K562 (cell line): ENCODE results near the gene CDCA3. TPM values are rescaled to one million over a fixed set of nuclear protein-coding genes. Genes with fewer than 3 reads are reported as not detected.
A peak's percentile ranks its signal among the peaks of the same experiment; 100 is the strongest.

Experiments
- ATF1 ChIP-seq, 2 experiments: fragments of 450-650 bp in 1 of 2; IDR thresholded peaks; 2 replicates each; pipeline ENCODE4 v1.6.1; 2016; ENCODE audit warnings: missing compliant biosample characterization in 1 of 2, missing genetic modification characterization in 1 of 2
- BCLAF1 ChIP-seq, 2 experiments: fragments of 450-650 bp in 1 of 2; IDR thresholded peaks; 2 replicates each; pipeline ENCODE4 v1.6.1; 2011 to 2017; ENCODE audit warnings: low read depth in 2 of 2, antibody characterized with exemption in 1 of 2, borderline replicate concordance in 1 of 2, low read length in 1 of 2, mild to moderate bottlenecking in 1 of 2, mixed read lengths in 1 of 2; ENCODE audit not compliant: control insufficient read depth in 1 of 2
- BMI1 ChIP-seq: fragments of 150-350 bp; IDR thresholded peaks from 2 replicates; pipeline ENCODE4 v1.6.1; 2014; ENCODE audit warnings: low read length
- FOS ChIP-seq: IDR thresholded peaks from 3 replicates; pipeline ENCODE4 v1.6.1; 2011; ENCODE audit not compliant: insufficient read length; ENCODE audit errors: extremely low read depth
- FOXK1 ChIP-seq: sonication (generic); formaldehyde crosslinking; IDR thresholded peaks from 2 replicates; pipeline ENCODE4 v1.8.0; 2022; ENCODE audit warnings: missing genetic modification reagents, mild to moderate bottlenecking, borderline replicate concordance
- HMGXB4 ChIP-seq: sonication (generic); formaldehyde crosslinking; IDR thresholded peaks from 2 replicates; pipeline ENCODE4 v1.8.1; 2023; ENCODE audit warnings: mild to moderate bottlenecking, missing genetic modification reagents
- MEIS2 ChIP-seq: fragments of 450-650 bp; IDR thresholded peaks from 2 replicates; pipeline ENCODE4 v1.6.1; 2014; ENCODE audit warnings: mild to moderate bottlenecking; ENCODE audit not compliant: partially characterized antibody
- MIER1 ChIP-seq: fragments of 450-650 bp; IDR thresholded peaks from 2 replicates; pipeline ENCODE4 v1.6.1; 2016; ENCODE audit warnings: antibody characterized with exemption, mild to moderate bottlenecking, low read depth
- MTA1 ChIP-seq: fragments of 450-650 bp; IDR thresholded peaks from 2 replicates; pipeline ENCODE4 v1.6.1; 2017; ENCODE audit warnings: borderline replicate concordance
- NR0B1 ChIP-seq: fragments of 450-650 bp; IDR thresholded peaks from one replicate; pipeline ENCODE4 v1.6.1; 2018; ENCODE audit warnings: mild to moderate bottlenecking, moderate library complexity; ENCODE audit not compliant: partially characterized antibody
- RREB1 ChIP-seq: fragments of 250-450 bp; sonication (Bioruptor Pico); IDR thresholded peaks from 2 replicates; pipeline ENCODE4 v1.4.0; 2020
- SMARCA4 ChIP-seq: fragments of 450-650 bp; IDR thresholded peaks from 2 replicates; pipeline ENCODE4 v1.6.1; 2016
- WHSC1 ChIP-seq: IDR thresholded peaks from one replicate; pipeline ENCODE4 v1.6.1; 2012; ENCODE audit warnings: low read length, control low read depth, inconsistent platforms
- ZNF175 ChIP-seq: fragments of 200-800 bp; sonication (Bioruptor generic); IDR thresholded peaks from 2 replicates; pipeline ENCODE4 v1.6.1; 2016; ENCODE audit warnings: low read depth, mild to moderate bottlenecking, missing genetic modification characterization, missing compliant biosample characterization
- ZNF785 ChIP-seq: fragments of 250-450 bp; sonication (Bioruptor Pico); IDR thresholded peaks from 2 replicates; pipeline ENCODE4 v1.4.0; 2020; ENCODE audit warnings: mild to moderate bottlenecking
- polyA plus RNA-seq, 8 experiments: library from polyadenylated mRNA; depleted of rRNA in 4 of 8; stranded (reverse) in 5 of 8; unstranded in 3 of 8; fragments of >200 nt; fragmentation: Nextera tagmentation in 2 of 8; fragmentation: Illumina TruSeq in 1 of 8; extraction: Ambion mirVana in 2 of 8; extraction: Trizol in 1 of 8; gene quantifications; 2 replicates each; pipeline versions ENCODE4 v1.2.1 to v1.2.3, GENCODE V29; 2011 to 2014; ENCODE audit warnings: inconsistent platforms in 1 of 8, missing spikeins in 1 of 8
- total RNA-seq, 7 experiments: library from RNA; depleted of rRNA in 6 of 7; stranded (reverse); fragments of >200 nt in 6 of 7; fragmentation: Illumina TruSeq in 2 of 7; extraction: Trizol in 2 of 7; gene quantifications; 2 replicates each; pipeline versions ENCODE4 v1.2.1 to v1.2.3, GENCODE V29; 2011 to 2021; ENCODE audit warnings: low replicate concordance in 1 of 7

Gene CDCA3
- total and polyA plus RNA-seq, 9 of the 15 experiments (the other 6 are each of a cell fraction or from before 2014, with no cell fraction given): 24.2 to 80.8 (median 55.1) TPM

- TF ChIP-seq RREB1 (no peak), ZNF785 (CRISPR knock-in tag) (no peak), WHSC1 (no peak), BMI1 (no peak), MEIS2 (peak; percentile 78), BCLAF1 (IDR thresholded peaks at IDR 0.05; ENCODE audit: borderline replicate concordance in 1 of 2, control insufficient read depth in 1 of 2, low read depth in 2 of 2, low read length in 1 of 2) (no peak), HMGXB4 (CRISPR knock-in tag) (no peak; the same call in 1 of the 2 replicates), SMARCA4 (no peak; the same call in 1 of the 2 replicates), FOXK1 (CRISPR knock-in tag) (no peak), ZNF175 (CRISPR knock-in tag) (no peak), NR0B1 (no peak), MIER1 (no peak; the same call in 1 of the 2 replicates), ATF1 (CRISPR knock-in tag; IDR thresholded peaks at IDR 0.05) (no peak), ATF1 (tag; IDR thresholded peaks at IDR 0.05) (peak; percentile 83), MTA1 (no peak), FOS (no peak)
Measured at GRCh38 chr12:6890789-6891645, 39.9 kb upstream of the CDCA3 start (continued).
